GM12891 (cell line): ENCODE measurements around the gene SUN5.

Source experiments
- POLR2A ChIP-seq: IDR thresholded peaks from 2 replicates; pipeline ENCODE4 v1.6.1; 2011; ENCODE audit warnings: low read depth, low read length, control low read depth
- POLR2AphosphoS5 ChIP-seq: IDR thresholded peaks from 2 replicates; pipeline ENCODE4 v1.6.1; 2011; ENCODE audit warnings: low read depth, low read length, control low read depth
- TAF1 ChIP-seq: IDR thresholded peaks from 2 replicates; pipeline ENCODE4 v1.6.1; 2011; ENCODE audit warnings: low read depth, low read length, control low read depth

DNA sequence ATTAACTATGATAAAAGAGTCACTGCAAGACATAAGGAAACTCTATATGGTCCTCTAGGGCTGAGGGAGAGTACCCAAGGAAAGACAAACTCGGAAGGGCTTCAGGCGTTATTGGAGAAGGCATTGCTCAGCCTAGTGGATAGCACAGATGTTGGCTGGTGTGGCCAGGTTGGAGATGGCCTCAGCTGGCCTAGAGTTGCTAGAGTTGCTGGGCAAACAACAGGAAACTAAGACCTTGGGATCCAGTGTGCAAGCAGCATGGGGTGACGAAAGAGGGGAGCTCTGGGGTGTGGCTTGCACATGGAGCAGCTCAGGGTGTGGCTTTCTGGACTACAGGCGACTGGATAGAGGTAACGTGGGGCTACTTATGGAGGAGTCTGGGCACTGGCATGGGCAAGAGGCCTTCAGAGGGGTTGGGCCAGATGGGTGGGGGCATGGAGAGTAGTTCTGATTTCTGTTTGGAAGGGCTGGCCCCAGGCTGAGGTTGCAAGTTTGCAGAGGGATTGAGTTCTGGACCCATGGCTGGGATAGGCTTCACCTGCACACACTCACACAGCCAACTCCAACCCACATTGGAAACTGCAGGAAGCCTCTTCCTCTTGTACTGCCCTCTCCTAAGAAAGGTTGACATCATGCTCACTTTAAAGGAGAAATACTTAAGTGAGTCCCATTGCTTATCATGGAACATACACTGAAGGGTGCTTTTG is 22.0 kb upstream of the SUN5 start:
- TF ChIP-seq TAF1 (no peak), POLR2A (no peak), POLR2AphosphoS5 (no peak)
